Neural progenitor cell (in vitro differentiated cells): ENCODE data around the gene TM9SF2.

Experiments used
- EZH2 ChIP-seq: fragments of 200-600 bp; sonication (generic); IDR thresholded peaks from 2 replicates; pipeline ENCODE4 v1.6.1; 2017; ENCODE audit warnings: antibody characterized with exemption, mild to moderate bottlenecking, moderate library complexity
- TF ChIP-seq, protein P1 (sequence below): fragments of 200-600 bp; sonication (generic); IDR thresholded peaks from 2 replicates; pipeline ENCODE4 v1.5.1; 2017; ENCODE audit warnings: antibody characterized with exemption, mild to moderate bottlenecking

DNA sequence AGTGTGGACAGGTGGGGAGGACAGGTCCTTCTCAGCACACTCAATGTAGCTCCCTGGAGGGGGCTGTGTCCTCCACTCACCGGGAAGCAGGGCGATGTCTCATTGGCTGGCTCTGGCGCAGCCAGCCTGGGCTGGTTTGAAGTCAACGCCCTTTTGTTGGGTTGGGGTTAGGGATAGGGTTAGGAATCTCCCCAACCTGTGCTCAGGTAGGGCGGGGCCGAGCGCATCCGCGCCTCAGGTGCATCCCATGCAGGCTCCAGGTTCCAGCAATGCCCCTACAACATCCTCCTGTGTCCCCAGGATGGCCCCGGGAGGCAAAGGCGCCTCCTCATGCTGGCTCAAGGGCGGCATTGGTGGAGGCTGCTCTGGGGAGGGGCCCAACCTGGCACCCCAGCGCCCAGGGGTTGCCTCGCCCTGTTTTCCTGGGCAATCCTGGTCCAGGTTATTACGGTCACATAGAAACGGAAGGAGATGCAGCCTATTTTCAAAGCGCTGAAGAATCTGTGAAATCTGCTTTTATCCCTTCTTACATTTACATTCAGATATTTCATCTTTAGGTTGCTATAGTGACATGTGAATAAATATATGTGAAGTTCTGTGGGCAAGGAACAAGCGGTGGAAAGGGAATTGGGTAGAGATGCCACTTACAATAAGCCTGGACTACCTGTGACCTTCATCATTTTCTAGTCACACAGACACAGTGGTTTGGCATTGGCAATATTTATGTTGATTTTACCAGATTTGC, 74.3 kb downstream of the TM9SF2 start:
- TF ChIP-seq, protein P1, sequence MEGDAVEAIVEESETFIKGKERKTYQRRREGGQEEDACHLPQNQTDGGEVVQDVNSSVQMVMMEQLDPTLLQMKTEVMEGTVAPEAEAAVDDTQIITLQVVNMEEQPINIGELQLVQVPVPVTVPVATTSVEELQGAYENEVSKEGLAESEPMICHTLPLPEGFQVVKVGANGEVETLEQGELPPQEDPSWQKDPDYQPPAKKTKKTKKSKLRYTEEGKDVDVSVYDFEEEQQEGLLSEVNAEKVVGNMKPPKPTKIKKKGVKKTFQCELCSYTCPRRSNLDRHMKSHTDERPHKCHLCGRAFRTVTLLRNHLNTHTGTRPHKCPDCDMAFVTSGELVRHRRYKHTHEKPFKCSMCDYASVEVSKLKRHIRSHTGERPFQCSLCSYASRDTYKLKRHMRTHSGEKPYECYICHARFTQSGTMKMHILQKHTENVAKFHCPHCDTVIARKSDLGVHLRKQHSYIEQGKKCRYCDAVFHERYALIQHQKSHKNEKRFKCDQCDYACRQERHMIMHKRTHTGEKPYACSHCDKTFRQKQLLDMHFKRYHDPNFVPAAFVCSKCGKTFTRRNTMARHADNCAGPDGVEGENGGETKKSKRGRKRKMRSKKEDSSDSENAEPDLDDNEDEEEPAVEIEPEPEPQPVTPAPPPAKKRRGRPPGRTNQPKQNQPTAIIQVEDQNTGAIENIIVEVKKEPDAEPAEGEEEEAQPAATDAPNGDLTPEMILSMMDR, result no peak
- no peak for TF ChIP-seq EZH2
